Right renal pelvis (tissue), 4 donors: Measurements from ENCODE around the gene MAN1C1. TPM values are rescaled to one million over a fixed set of nuclear protein-coding genes. Genes with fewer than 3 reads are reported as not detected.
"Not testable (repeated sequence)": the region's sequence is repeated elsewhere in the genome, so short reads cannot be mapped to it uniquely, and the experiment has no call there.

ENCODE experiments used
- DNase-seq, 4 donors: peaks; one replicate each; pipeline ENCODE4 v3.0.0-alpha.2; 2013; ENCODE audit warnings: low read depth in 4 of 4, low spot score in 3 of 4, missing footprints in 1 of 4
- polyA plus RNA-seq, 4 donors: library from polyadenylated mRNA; unstranded; fragments of 120-200 nt; gene quantifications; one replicate each; pipeline ENCODE4 v1.2.1, GENCODE V29; 2013; ENCODE audit not compliant: insufficient read length in 4 of 4

Gene MAN1C1
- polyA plus RNA-seq, 4 donors: 16.2 to 18.7 (median 17.5) TPM

DNA sequence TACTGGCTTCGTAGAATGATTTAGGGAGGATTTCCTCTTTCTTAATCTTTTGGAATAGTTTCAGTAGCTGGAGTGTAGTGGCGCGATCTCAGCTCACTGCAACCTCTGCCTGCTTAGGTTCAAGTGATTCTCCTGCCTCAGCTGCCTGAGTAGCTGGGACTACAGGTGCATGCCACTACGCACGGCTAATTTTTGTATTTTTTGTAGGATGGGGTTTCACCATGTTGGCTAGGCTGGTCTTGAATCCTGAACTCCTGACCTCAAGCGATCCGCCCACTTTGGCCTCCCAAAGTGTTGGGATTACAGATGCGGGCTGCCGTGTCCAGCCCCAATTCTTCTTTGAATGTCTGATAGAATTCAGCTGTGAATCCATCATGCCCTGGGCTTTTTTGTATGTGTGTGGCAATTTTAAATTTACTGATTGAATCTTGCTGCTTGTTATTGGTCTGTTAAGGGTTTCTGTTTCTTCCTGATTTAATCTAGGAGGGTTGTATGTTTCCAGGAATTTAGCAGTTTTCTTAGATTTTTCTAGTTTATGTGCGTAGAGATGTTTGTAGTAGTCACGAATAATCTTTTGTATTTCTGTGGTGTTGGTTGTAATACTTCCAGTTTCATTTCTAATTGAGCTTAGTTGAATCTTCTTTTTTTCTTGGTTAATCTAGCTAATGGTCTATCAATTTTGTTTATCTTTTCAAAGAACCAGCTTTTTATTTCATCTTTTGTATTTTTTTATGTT, 15.3 kb downstream of the MAN1C1 start:
- no peak for DNase-seq

DNA sequence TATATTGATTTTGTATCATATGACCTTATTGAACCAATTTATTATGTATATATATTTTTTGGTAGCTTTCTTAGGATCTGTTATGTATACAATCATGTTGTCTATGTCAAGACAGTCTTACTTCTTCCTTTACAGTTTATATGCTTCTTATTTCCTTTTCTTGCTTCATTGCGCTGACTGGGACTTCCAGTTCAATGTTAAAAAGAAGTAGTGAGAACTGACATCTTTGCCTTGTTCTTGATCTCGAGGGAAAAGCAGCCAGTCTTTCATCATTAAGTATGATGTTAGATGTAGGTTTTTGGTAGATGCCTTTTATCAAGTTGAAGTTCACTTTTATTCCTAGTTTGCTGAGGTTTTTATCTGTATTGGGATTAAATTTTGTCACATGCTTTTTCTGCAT, 17.5 kb downstream of the MAN1C1 start:
- DNase-seq: no peak

DNA sequence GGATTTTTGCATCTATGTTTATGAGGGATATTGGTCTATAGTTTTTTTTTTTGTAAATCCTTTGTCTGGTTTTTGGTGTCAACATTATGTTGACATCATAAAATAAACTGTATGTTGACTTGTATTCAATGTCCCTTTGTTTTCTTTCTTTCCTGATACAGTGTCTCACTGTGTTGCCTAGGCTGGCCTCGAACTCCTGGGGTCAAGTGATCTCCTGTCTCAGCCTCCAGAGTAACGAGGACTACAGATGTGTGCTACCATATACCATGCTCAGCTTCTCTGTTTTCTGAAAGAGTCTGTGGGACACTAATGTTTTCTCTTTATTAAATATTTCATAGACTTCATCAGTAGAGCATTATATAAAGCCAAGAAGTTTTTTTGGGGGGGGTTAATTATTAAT, 18.3 kb downstream of the MAN1C1 start:
- no peak for DNase-seq

GRCh38 chr1:25636141-25636540, 19.6 kb downstream of the MAN1C1 start:
- DNase-seq: not testable (repeated sequence)

DNA sequence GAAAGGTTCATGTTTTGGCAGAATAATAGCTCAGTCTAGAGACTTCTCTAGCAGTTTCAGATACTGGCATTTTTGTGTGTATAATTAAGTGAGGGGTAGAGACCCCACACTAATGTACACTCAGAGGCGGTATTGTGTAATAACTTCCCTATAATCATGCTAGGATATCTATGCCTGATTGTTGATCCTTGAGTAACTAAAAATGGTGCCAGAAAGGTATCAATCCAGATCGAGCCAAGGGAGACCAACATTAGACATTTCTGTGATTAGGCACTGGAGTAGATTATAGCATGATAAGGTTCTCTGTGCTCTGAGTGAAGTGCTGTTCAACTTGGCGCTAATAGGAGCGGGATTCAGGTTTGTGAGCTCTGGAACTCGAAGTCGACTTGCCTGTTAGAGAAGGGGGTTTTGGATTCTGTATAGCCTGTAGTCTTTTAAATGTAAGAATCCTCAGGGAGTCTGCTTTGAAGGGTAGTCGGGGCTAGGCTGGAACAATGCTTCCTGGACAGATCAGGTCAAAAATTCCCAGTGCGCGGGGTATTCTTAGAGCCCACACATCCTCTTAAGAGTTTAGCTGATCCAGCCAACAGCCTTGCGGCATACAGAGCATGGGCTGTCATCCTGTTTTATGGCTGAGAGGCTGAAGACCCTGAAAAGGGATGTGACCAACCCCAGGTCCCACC, 24.2 kb downstream of the MAN1C1 start:
- no peak for DNase-seq

DNA sequence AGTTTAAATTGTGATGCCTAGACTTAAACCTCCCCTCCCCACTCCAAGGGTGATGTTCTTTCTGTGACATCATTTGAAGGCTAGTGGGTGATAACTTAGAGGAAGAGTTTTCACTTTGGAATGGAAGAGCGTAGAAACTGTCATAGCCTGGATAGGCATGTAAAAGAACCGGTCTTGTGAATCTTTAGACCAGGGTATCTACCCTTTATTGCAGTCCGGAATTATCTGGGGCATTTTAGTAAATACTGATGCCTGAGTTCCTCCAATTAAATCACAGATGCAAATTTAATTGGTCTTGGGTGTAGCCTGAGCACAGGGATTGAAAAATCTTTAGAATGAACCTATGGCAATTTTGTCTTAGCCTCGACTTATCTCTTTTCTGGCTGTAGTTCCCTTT, 24.7 kb downstream of the MAN1C1 start:
- DNase-seq: no peak

- no peak for DNase-seq
Measured at GRCh38 chr1:25641931-25642573, 25.5 kb downstream of the MAN1C1 start.

GRCh38 chr1:25642574-25643108, 26.1 kb downstream of the MAN1C1 start:
- no peak for DNase-seq

GRCh38 chr1:25643929-25644328, 27.3 kb downstream of the MAN1C1 start:
- no peak for DNase-seq

- DNase-seq: no peak
Measured at GRCh38 chr1:25644962-25645361, 28.4 kb downstream of the MAN1C1 start.

DNA sequence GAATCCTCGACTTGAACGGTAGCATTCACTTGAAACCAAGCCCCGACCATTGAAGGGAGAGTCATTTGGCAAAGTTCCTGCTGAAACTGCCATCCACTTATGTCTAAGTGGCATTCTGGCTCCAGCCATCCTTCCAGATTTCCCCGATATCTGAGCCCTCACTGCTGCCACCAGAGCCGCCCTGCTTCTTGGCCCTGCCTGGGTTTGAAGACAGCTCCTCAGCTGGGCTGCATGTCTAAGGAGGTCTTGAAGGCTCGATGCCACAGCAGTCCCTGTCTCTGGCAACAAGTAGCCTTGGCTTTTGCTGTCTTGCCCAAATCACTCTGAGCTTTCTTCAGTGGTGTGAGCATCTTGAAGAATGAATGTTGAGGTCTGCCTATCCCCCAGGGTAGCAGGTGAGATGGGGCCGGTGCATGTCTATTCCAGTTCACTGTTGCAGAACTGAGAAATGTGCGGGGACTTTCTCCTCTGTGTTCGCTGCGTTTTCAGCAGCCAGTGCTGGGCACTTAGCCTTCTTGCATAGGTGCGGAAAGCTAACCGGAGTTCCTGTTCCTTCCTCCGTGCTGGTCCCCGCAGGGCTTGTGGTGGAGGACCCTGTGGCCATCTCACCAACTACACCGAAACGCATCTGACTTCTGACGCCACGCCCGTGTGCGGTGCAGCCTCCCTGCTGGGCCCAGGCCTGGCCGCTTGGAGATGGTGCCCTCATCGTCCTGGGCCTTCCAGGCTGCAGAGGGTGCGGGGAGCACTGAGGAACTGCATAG, 29.2 kb downstream of the MAN1C1 start:
- DNase-seq: no peak

DNA sequence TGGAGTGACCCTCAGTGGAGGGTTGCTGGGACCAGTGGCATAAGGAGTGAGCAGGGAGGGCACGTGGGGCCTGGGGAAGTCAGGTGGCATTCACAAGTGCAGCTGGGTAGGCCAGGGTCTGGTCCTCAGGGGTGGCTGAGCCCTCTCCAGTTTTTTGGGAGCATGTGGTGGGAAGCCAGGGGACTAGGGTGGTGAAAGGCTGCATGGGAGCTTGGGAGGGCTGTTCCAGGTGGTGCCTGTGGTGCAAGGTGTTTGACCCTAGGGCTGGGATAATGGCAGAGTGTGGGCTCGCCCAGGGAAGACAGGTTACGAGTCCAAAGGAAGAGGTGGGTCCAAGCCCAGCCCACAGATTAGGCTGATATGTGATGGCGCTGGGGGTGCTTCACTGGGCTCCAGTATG, 30.5 kb downstream of the MAN1C1 start:
- DNase-seq: no peak

DNA sequence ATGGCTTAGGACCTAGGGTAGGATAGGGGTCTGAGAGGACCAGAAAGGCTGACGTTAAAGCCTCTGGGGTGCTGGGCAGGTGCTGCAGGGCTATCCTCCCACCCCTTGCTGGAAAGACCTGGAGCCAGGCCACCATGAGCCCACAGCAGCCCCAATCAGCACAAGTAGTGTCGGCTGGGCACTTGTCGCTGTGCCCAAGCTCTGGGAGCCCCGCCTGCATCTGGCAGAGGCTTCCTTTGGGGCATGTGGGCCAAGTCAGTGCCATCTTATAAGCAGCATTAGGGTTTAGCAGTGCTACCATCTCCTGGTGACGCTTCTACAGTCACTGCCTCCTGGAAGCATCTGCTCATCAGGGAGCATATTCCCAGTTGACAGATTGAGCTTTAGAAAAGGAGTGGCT, 31.3 kb downstream of the MAN1C1 start:
- DNase-seq: no peak

DNA sequence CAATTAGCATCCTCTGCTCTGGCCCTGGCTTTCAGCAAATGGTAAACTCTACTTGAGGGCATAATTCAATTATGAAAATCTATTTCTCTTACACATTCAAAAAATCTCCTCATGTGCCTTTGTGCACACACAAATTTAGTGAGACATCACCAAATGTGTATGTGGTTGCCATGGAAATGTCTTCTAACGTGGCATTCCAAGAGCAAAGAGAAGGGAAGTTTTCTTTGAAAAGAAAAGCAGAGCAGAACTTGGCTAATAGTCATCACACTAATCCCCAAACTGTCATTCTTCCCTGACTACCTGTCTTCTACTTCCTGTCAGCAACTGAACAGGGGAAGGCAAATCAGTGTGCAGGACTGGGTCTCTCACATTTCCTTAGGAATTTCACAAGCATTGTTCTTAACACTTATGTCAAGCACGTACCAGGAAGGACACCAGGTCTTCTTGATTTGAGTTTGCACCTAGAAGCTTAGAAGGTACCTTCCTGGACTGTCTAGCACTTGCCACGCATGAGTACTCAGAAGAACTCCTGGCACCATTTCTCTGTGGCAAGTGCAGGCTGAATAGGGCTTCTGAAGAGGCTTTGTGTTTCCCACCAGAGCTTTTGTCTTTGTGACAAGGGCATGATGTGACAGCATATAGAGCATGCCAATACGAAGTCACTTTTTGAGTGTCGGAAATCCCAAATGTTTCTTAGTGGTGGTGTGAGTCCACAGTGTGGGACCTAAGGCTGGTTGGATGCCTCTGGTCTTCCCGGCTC, 32.3 kb downstream of the MAN1C1 start:
- DNase-seq: no peak

DNA sequence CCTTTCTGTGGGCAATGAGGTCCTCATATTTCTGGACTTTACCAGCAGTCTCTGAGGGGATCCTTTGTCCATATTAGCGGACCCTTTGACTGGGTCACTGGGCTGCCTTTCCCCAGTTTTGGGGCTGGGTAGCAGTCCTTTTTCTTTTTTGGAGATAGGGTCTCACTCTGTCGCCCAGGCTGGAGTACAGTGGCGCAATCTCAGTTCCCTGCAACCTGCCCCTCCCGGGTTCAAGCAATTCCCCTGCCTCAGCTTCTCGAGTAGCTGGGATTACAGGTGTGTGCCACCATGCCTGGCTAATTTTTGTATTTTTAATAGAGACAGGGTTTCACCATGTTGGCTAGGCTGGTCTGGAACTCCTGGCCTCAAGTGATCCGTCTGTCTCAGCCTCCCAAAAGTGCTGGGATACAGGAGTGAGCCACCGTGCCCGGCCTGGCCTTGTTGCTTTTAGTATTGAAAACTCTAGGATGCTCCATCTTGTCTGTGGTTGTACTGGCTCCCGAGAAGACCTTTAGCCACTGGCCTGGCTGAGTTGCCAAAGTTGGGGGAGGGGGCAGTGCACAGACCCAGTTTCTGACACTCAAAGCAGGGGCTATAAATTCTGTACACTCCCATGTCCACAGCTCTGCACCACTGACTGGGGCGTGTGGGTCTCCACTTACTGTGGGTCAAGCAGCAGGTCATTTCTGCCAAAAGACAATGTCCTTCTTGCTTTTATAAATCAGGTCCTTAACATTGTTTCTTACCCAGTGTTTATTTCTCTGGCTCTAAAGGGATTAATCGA, 33.1 kb downstream of the MAN1C1 start:
- no peak for DNase-seq

- no peak for DNase-seq
Measured at GRCh38 chr1:25650289-25650576, 33.6 kb downstream of the MAN1C1 start.

- DNase-seq: no peak
Measured at GRCh38 chr1:25651036-25651640, 34.5 kb downstream of the MAN1C1 start.

- DNase-seq: no peak
Measured at GRCh38 chr1:25651824-25652741, 35.5 kb downstream of the MAN1C1 start.
